NCI-H2081 treated with DMSO at 0.1 percent for 48 hours (cell line): ENCODE data around the gene RTBDN.
A peak's percentile ranks its signal among the peaks of the same experiment; 100 is the strongest.

Source experiments
- DNase-seq: peaks from one replicate; lab custom pipeline; 2025; lab: John Stamatoyannopoulos, UW

The RTBDN gene

GRCh38 chr19:12834566-12834943, at the start of gene RTBDN:
Gene RTBDN (minus strand): TSS chr19:12834579. CDS start chr19:12829979, 4,600 bp downstream.
- no peak for DNase-seq

DNA sequence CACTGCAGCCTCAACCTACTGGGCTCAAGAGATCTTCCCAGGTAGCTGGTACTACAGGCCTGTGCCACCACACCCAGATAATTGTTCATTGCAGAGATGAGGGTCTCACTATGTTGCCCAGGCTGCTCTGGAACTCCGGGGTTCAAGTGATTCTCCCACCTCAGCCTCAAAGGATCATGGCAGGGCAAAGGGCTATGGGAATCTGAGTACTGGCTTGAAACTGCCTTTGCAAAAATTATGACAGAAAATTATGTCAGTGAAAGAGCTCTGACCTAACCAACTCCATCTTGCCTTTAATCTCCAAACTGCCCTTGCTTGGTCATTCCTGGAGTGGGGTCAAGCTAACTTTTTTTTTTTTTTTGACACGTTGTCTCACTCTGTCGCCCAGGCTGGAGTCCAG, 48.2 kb upstream of the RTBDN start:
- DNase-seq: no peak

DNA sequence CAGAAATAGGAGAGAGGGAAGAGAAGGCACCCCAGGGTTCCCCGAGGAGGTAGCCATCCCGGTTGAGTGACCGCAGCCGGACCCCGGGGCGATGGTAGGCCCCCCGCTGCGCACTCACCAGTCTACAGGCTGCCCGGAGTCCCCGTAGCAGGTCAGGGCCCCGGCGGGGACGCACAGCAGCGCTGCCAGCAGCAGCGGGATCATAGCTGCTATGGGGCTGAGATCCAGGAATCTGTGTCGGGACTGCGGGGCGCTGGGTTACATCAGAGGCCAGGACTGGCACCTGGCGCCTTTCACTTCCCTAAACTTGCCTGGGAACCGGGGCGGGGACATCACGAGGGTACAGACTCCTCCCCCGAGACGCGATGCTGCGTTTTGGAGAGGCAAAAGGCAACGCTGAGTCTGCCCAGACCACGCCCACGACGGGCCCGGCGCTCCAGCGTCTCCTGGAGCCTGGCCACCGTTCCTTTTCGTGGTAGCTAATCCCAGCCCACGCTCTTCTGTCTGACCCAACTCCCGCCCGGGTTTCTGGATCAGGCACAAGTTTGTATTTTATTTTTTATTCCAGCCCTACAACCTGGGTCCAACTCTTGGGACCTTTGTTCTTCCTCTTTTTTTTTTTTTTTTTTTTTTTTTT, 46.9 kb upstream of the RTBDN start, which contains the start of gene DNASE2:
DNASE2 (minus strand) TSS at position 278 of the 637 bp plus-strand sequence; CDS start at position 204, 74 bp downstream.
- peak; percentile 88 for DNase-seq

DNA sequence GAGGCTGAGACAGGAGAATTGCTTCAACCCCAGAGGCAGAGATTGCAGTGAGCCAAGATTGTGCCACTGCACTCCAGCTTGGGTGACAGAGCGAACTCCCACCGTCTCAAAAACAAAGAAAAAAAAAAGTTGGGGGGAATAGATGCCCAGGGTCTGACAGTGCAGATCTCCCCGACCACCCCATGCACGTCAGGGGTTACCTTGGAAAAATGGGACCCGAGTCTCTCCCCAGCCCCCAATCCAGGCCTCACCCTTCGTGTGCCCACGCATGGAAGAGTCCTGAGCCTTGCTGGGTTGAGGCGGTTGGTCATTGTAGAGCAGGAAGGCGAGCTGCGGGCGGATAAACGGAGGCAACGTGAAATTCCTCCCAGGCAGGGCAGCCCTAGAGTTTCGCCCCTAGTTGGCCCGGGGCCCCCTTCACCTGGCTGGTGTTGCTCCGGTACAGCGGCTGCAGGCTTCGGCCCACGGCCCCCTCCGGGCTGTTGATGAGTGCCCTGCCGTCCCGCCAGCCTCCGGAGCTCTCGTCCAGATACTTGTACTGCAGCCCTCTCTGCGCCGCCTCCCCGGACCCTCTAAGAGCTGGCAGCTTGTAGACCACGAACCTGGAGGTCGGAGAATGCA, 46.3 kb upstream of the RTBDN start:
- no peak for DNase-seq

DNA sequence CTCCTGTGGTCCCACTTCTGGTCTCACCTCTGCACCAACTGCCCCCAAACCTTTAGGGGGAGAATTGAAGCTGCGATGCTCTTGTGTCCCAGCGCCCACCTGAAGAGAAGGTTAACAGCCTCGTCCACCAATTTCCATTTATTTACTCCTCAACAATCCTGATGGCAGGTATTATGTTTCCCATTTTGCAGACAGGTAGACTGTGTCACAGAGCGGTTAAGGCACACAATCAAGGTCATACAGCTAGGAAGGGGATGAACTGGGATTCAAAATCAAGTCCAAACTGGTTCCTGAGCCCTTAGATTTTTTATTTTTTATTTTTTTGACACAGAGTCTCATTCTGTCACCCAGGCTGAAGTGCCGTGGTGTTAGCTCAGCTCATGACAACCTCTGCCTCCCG, 40.7 kb upstream of the RTBDN start:
- no peak for DNase-seq

DNA sequence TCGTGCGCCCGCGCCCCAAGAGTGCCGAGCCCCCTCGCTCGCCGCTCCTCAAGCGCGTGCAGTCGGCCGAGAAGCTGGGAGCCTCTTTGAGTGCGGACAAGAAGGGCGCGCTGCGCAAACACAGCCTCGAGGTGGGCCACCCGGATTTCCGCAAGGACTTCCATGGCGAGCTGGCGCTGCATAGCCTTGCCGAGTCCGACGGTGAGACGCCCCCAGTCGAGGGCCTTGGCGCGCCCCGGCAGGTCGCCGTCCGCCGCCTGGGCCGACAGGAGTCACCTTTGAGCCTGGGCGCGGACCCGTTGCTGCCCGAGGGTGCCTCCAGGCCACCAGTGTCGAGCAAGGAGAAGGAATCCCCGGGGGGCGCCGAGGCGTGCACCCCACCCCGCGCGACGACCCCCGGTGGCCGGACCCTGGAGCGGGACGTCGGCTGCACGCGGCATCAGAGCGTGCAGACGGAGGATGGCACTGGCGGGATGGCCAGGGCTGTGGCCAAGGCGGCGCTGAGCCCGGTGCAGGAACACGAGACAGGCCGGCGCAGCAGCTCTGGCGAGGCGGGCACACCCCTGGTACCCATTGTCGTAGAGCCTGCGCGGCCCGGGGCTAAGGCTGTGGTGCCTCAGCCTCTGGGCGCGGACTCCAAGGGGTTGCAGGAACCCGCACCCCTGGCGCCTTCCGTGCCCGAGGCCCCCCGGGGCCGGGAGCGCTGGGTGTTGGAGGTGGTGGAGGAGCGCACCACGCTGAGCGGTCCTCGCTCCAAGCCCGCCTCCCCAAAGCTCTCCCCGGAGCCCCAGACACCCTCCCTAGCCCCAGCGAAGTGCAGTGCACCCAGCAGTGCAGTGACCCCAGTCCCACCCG, 39.7 kb upstream of the RTBDN start:
- DNase-seq: no peak

- DNase-seq: no peak
These were observed 38.8 kb upstream of the RTBDN start for GRCh38 chr19:12872941-12873890.

DNA sequence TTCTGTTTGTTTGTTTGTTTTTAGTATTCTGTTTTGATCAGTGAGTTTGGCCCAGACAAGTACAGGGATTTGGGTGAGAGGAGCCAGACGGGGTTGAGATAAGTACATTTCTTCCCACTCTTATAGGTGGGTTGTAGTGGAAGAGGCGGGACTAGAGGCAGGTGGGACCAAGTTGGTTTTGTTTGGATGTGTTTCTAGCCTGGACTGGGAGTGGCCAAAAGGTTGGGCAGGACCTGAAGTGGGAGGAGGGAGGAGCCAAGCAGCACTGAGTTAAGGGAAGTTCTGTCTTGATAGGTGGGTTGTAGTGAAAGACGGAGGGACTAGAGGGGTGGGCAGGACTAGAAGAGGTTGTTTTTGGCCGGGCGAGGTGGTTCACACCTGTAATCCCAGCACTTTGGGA, 37.9 kb upstream of the RTBDN start:
- no peak for DNase-seq

DNA sequence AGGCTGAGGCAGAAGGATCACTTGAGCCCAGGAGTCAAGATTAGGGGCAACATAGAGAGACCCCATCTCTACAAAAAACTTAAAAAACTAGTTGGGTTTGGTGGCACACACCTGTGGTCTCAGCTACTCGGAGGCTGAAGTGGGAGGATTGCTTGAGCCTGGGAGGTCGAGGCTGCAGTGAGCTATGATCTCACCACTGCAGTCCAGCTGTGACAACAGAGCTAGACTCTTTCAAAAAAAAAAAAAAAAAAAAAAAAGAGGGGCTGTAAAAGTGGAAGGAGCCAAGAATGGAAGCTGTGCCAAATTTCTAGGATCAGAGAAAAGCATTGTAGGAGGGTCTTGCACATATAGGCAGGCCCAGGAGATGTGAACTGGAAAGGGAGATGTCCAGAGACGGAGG, 37.3 kb upstream of the RTBDN start:
- DNase-seq: no peak

DNA sequence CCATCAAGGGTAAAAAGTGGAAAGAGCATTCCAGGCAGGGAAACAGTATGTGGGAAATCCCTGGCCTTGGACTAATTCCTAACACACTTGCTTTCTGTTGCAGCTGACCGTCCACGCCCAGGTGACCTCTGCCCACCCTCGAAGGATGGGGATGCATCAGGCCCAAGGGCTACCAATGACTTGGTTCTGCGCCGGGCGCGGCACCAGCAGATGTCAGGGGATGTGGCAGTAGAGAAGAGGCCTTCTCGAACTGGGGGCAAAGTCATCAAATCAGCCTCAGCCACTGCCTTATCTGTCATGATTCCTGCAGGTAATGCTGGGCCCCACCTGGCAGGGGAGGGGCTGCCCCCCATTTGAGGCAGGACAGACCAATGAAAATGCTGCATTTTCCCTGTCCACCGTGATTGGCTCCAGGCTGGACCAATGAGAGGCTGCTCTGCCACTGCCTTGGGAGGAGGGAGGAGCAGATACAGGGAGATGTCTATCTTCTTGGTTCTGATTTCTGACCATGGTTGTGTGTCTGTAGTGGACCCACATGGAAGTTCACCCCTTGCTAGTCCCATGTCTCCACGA, 34.2 kb upstream of the RTBDN start:
- no peak for DNase-seq

- no peak for DNase-seq
These were observed 33.0 kb upstream of the RTBDN start for GRCh38 chr19:12867120-12868099.

- no peak for DNase-seq
These were observed 32.2 kb upstream of the RTBDN start for GRCh38 chr19:12866416-12867119.

DNA sequence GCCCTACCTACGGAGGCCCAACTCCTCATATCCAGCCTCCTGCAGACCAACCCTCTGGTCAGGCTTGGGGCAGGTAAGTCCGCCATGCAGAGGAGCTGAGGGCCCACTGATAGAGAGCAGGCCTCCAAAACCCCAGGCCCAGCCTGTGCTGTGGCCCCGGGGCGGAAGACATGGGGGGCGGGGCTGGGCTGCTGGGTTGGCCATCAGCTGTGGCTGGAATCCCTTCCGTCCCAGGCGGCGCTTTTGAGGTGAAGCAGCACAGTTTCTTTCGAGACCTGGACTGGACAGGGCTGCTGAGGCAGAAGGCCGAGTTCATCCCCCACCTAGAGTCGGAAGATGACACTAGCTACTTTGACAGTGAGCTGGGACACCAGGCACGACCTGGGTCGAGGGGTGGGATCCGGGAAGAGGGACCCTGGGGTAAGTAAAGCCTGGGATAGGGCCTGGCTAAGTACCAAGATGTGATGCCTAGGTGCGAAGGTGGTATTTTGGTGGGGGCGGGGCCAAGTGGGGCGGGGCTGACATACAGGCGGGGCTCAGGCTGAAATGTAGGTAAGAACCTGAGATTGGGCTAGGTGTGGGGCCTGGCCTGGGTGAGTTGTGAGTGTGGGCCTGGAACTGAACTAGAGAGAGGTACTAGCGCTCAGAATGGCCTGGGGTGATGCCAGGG, 31.5 kb upstream of the RTBDN start:
- DNase-seq: no peak

DNA sequence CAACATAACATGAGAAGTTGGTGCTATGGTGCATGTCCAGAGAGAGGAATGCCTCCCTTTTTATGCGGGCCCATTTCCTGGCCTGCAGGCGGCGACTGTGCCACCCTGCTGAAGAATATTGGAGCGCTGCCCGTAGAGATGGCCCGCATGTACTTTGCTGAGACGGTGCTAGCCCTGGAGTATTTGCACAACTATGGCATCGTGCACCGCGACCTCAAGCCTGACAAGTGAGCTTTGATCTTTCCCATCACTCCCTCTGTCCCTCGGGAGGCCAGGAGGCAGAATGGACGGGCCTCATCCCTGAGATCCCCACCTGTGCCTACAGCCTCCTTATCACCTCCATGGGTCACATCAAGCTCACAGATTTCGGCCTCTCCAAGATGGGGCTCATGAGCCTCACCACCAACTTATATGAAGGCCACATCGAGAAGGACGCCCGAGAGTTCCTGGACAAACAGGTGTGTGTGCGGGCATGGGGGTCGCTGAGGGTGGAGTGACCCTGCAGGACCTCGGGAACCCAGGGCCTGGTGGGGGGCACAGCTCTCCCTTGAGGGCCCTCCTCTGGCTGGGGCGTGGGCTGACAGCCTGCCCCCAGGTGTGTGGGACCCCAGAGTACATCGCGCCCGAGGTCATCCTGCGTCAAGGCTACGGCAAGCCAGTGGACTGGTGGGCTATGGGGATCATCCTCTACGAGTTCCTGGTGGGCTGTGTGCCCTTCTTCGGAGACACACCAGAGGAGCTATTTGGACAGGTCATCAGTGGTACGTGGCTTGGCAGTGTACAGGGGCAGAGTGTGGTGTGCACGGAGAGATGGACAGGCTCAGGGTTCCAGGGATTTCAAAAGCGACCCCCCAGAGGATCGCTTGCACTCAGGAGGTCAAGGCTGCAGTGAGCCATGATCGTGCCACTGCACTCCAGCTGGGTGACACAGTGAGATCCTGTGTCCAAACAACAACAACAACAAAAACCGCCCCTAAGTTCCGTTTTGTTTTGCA, 30.6 kb upstream of the RTBDN start:
- DNase-seq: no peak

DNA sequence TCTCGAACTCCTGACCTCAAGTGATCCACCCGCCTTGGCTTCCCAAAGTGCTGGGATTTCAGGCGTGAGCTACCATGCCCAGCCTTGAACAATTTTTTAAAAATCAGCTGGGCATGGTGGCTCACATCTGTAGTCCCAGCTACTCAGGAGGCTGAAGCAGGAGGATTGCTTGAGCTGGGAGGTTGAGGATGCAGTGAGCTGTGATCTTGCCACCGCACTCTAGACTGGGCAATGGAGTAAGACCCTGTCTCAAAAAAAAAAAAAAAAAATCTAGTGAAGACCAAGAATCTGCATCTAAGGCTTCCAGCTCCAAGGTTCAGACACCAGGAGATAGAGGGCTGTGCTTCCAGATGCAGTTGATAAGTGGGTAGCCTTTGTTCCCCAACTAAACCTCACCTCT, 29.8 kb upstream of the RTBDN start:
- DNase-seq: no peak

DNA sequence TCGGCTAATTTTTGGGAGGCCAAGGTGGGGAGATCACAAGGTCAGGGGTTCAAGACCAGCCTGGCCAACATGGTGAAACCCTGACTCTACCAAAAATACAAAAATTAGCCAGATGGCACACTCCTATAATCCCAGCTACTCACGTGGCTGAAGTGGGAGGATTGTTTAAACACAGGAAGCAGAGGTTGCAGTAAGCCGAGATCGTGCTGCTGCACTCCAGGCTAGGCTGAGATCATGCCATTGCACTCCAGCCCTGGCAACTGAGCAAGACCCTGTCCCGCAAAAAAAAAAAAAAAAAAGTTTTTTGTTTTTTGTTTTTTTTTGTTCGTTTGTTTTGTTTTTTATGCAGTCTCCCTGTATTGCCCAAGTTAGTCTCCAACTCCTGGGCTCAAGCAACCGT, 25.2 kb upstream of the RTBDN start:
- DNase-seq: no peak

GRCh38 chr19:12858041-12858928, 23.9 kb upstream of the RTBDN start:
- no peak for DNase-seq
